HG03103 (cell line): ENCODE data around the gene MAB21L2.
"Not testable (repeated sequence)": the region's sequence is repeated elsewhere in the genome, so short reads cannot be mapped to it uniquely, and the experiment has no call there.

Source experiments
- ATAC-seq: cut with Tn5 transposase; IDR thresholded peaks from one replicate; pipeline ENCODE4 v1.9.1; 2021; ENCODE audit warnings: low read depth; ENCODE audit not compliant: unreplicated experiment

MAB21L2 gene

GRCh38 chr4:150582146-150582872 lies at the start of gene MAB21L2:
TSS of gene MAB21L2 (plus strand) at chr4:150582151. CDS start at chr4:150583030, 879 bp downstream.
- ATAC-seq: no peak

- ATAC-seq: no peak
Observed at GRCh38 chr4:150533673-150534072, 48.3 kb upstream of the MAB21L2 start.

- ATAC-seq: no peak
Observed at GRCh38 chr4:150534818-150535217, 47.1 kb upstream of the MAB21L2 start.

- not testable (repeated sequence) for ATAC-seq
Observed at GRCh38 chr4:150537911-150538310, 44.0 kb upstream of the MAB21L2 start.

- ATAC-seq: no peak
Observed at GRCh38 chr4:150540536-150540935, 41.4 kb upstream of the MAB21L2 start.

- no peak for ATAC-seq
Observed at GRCh38 chr4:150540959-150541360, 41.0 kb upstream of the MAB21L2 start.

GRCh38 chr4:150541681-150542080 lies 40.3 kb upstream of the MAB21L2 start:
- no peak for ATAC-seq

- no peak for ATAC-seq
Observed at GRCh38 chr4:150543042-150543441, 38.9 kb upstream of the MAB21L2 start.

- no peak for ATAC-seq
Observed at GRCh38 chr4:150546286-150546685, 35.7 kb upstream of the MAB21L2 start.

- ATAC-seq: no peak
Observed at GRCh38 chr4:150547154-150547838, 34.7 kb upstream of the MAB21L2 start.

GRCh38 chr4:150557811-150558210 lies 24.1 kb upstream of the MAB21L2 start:
- ATAC-seq: not testable (repeated sequence)

GRCh38 chr4:150561143-150561737 lies 20.7 kb upstream of the MAB21L2 start:
- no peak for ATAC-seq

GRCh38 chr4:150562250-150562649 lies 19.7 kb upstream of the MAB21L2 start:
- no peak for ATAC-seq

- no peak for ATAC-seq
Observed at GRCh38 chr4:150562751-150563150, 19.2 kb upstream of the MAB21L2 start.

- not testable (repeated sequence) for ATAC-seq
Observed at GRCh38 chr4:150564967-150565366, 17.0 kb upstream of the MAB21L2 start.

- no peak for ATAC-seq
Observed at GRCh38 chr4:150567070-150567469, 14.9 kb upstream of the MAB21L2 start.

GRCh38 chr4:150569384-150569987 lies 12.5 kb upstream of the MAB21L2 start:
- ATAC-seq: no peak

- ATAC-seq: no peak
Observed at GRCh38 chr4:150569998-150570535, 11.9 kb upstream of the MAB21L2 start.

GRCh38 chr4:150570862-150571261 lies 11.1 kb upstream of the MAB21L2 start:
- no peak for ATAC-seq

GRCh38 chr4:150572704-150573504 lies 9.0 kb upstream of the MAB21L2 start:
- no peak for ATAC-seq
